Vagina (tissue), 2 donors: ENCODE results near the gene CHD9.

Experiments
- POLR2A ChIP-seq, 2 donors: fragments of 450-650 bp; IDR thresholded peaks; one replicate each; pipeline ENCODE4 v1.6.1; 2017; ENCODE audit warnings: antibody characterized with exemption in 2 of 2, mild to moderate bottlenecking in 2 of 2, moderate library complexity in 2 of 2
- POLR2AphosphoS5 ChIP-seq, 2 donors: sonication (generic); formaldehyde crosslinking; IDR thresholded peaks; one replicate each; pipeline ENCODE4 v1.9.0; 2017; ENCODE audit warnings: antibody characterized with exemption in 2 of 2, mild to moderate bottlenecking in 2 of 2, low read depth in 1 of 2; ENCODE audit not compliant: insufficient read depth in 1 of 2
- TF ChIP-seq, protein P1 (sequence below), 3 experiments: fragments of 450-650 bp in 2 of 3; fragments of 200-600 bp in 1 of 3; sonication (generic) in 1 of 3; IDR thresholded peaks; one replicate each; pipeline ENCODE4 v1.5.1; 2017 to 2019; ENCODE audit warnings: antibody characterized with exemption in 3 of 3, mild to moderate bottlenecking in 2 of 3, moderate library complexity in 2 of 3

DNA sequence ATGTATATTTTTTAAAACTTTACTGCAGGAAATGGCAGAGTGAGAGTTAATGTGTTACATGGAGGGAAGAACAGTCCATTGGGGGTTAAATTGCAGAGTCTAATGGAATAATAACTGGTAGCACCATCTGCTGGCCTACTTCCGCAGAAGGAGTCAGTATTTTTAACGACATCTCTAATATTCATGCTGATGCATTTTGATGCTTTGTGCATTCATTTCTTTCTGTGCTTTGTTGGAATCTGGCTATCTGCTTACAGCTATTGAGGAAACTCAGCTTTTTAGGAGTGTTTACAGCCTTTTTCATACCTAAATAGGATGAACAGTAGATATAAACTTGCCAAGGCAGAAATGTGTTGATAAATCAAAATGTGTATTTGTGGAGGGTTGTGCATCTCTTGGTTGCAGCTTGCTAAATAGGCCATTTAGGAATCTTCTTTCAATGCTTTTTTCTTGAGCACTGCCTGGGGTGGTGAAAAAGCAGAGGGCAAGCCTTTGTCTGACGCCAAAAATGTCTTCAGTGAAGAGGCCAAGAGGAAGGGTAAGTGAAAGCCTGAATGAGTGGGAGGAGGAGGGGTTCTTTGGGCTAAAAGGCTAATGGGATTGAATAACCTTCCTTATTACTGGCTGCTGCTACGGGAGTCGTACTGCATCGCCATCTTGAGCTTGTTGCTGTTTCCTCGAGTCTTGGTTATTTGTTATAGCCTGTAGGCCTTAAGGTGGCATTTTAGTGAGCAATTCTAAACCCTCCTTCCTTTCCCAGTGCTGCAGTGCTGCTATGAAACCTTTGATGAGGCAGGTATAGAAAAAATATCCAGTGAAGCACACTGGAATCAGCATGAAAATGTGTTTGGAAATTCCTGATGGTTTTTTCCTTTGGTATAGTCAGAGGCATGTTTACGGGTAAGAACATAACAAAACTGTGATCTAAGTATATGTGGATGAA is 153.3 kb downstream of the CHD9 start:
- TF ChIP-seq, protein P1, sequence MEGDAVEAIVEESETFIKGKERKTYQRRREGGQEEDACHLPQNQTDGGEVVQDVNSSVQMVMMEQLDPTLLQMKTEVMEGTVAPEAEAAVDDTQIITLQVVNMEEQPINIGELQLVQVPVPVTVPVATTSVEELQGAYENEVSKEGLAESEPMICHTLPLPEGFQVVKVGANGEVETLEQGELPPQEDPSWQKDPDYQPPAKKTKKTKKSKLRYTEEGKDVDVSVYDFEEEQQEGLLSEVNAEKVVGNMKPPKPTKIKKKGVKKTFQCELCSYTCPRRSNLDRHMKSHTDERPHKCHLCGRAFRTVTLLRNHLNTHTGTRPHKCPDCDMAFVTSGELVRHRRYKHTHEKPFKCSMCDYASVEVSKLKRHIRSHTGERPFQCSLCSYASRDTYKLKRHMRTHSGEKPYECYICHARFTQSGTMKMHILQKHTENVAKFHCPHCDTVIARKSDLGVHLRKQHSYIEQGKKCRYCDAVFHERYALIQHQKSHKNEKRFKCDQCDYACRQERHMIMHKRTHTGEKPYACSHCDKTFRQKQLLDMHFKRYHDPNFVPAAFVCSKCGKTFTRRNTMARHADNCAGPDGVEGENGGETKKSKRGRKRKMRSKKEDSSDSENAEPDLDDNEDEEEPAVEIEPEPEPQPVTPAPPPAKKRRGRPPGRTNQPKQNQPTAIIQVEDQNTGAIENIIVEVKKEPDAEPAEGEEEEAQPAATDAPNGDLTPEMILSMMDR (IDR thresholded peaks at IDR 0.05): peak in 2 of 3 experiments; percentile 24 to 46
- TF ChIP-seq POLR2AphosphoS5 (IDR thresholded peaks at IDR 0.05; ENCODE audit: insufficient read depth in 1 of 2, low read depth in 1 of 2) (peak in 1 of 2 donors; percentile 26), POLR2A (IDR thresholded peaks at IDR 0.05) (no peak)
